Measurements from ENCODE around the gene CEACAM19. TPM values are rescaled to one million over a fixed set of nuclear protein-coding genes. Genes with fewer than 3 reads are reported as not detected.

Gene CEACAM19
- total and polyA plus RNA-seq, 2 of the 13 experiments (the other 11 are each of a cell fraction or from before 2014, with no cell fraction given): 1.3 to 4.0 TPM

GRCh38 chr19:44643605-44644401 is 27.5 kb upstream of the CEACAM19 start, which contains the start of gene PVR (continued):
- TF ChIP-seq HNF4G (IDR thresholded peaks at IDR 0.05; ENCODE audit: borderline replicate concordance, low read depth, low read length) (no peak), HNF4G (CRISPR knock-in tag; IDR thresholded peaks at IDR 0.05; ENCODE audit: borderline replicate concordance, low read depth) (0 out of 2 replicates have a peak, but pooled peaks have one; percentile 42), SRY (CRISPR knock-in tag; IDR thresholded peaks at IDR 0.05) (no peak; the same call in 1 of the 2 replicates), ZNF629 (CRISPR knock-in tag; conservative IDR thresholded peaks at IDR 0.05) (peak; percentile 80), ZNF17 (CRISPR knock-in tag; IDR thresholded peaks at IDR 0.05) (no peak), SMYD3 (CRISPR knock-in tag; IDR thresholded peaks at IDR 0.05) (peak; percentile 89; the same call in 1 of the 2 replicates), HCFC1 (IDR thresholded peaks at IDR 0.05; ENCODE audit: low read depth, low read length) (no peak), CHCHD3 (CRISPR knock-in tag; IDR thresholded peaks at IDR 0.05) (no peak), HNRNPL (IDR thresholded peaks at IDR 0.05; ENCODE audit: low read depth, low read length) (peak; percentile 63), ZKSCAN1 (IDR thresholded peaks at IDR 0.05; ENCODE audit: low read length) (no peak), SIN3A (IDR thresholded peaks at IDR 0.05; ENCODE audit: borderline replicate concordance, low read depth, low read length) (0 out of 2 replicates have a peak, but pooled peaks have one; percentile 51), NCOA2 (CRISPR knock-in tag; IDR thresholded peaks at IDR 0.05) (no peak), NPAS2 (CRISPR knock-in tag; IDR thresholded peaks at IDR 0.05; ENCODE audit: borderline replicate concordance) (no peak), ZNF296 (CRISPR knock-in tag; conservative IDR thresholded peaks at IDR 0.05) (no peak; the same call in 1 of the 2 replicates), ZNF660 (CRISPR knock-in tag; IDR thresholded peaks at IDR 0.05; ENCODE audit: borderline replicate concordance, low read depth) (no peak), ZMAT3 (CRISPR knock-in tag; conservative IDR thresholded peaks at IDR 0.05) (0 out of 2 replicates have a peak, but pooled peaks have one; percentile 44), ZNF556 (CRISPR knock-in tag; IDR thresholded peaks at IDR 0.05; ENCODE audit: borderline replicate concordance) (no peak), KDM6A (CRISPR knock-in tag; IDR thresholded peaks at IDR 0.05; ENCODE audit: low read depth) (no peak), SKI (IDR thresholded peaks at IDR 0.05; ENCODE audit: partially characterized antibody) (peak; percentile 65), ZNF414 (CRISPR knock-in tag; IDR thresholded peaks at IDR 0.05) (no peak)
- TF ChIP-seq, protein P1, sequence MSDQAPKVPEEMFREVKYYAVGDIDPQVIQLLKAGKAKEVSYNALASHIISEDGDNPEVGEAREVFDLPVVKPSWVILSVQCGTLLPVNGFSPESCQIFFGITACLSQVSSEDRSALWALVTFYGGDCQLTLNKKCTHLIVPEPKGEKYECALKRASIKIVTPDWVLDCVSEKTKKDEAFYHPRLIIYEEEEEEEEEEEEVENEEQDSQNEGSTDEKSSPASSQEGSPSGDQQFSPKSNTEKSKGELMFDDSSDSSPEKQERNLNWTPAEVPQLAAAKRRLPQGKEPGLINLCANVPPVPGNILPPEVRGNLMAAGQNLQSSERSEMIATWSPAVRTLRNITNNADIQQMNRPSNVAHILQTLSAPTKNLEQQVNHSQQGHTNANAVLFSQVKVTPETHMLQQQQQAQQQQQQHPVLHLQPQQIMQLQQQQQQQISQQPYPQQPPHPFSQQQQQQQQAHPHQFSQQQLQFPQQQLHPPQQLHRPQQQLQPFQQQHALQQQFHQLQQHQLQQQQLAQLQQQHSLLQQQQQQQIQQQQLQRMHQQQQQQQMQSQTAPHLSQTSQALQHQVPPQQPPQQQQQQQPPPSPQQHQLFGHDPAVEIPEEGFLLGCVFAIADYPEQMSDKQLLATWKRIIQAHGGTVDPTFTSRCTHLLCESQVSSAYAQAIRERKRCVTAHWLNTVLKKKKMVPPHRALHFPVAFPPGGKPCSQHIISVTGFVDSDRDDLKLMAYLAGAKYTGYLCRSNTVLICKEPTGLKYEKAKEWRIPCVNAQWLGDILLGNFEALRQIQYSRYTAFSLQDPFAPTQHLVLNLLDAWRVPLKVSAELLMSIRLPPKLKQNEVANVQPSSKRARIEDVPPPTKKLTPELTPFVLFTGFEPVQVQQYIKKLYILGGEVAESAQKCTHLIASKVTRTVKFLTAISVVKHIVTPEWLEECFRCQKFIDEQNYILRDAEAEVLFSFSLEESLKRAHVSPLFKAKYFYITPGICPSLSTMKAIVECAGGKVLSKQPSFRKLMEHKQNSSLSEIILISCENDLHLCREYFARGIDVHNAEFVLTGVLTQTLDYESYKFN (CRISPR knock-in tag; conservative IDR thresholded peaks at IDR 0.05): peak; percentile 47; the same call in 1 of the 2 replicates
- TF ChIP-seq, protein P2, sequence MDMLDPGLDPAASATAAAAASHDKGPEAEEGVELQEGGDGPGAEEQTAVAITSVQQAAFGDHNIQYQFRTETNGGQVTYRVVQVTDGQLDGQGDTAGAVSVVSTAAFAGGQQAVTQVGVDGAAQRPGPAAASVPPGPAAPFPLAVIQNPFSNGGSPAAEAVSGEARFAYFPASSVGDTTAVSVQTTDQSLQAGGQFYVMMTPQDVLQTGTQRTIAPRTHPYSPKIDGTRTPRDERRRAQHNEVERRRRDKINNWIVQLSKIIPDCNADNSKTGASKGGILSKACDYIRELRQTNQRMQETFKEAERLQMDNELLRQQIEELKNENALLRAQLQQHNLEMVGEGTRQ (IDR thresholded peaks at IDR 0.05; ENCODE audit: low read depth, low read length): no peak
- TF ChIP-seq, protein P2 (CRISPR knock-in tag; IDR thresholded peaks at IDR 0.05; ENCODE audit: borderline replicate concordance): no peak; the same call in 1 of the 2 replicates
- TF ChIP-seq, protein P3, sequence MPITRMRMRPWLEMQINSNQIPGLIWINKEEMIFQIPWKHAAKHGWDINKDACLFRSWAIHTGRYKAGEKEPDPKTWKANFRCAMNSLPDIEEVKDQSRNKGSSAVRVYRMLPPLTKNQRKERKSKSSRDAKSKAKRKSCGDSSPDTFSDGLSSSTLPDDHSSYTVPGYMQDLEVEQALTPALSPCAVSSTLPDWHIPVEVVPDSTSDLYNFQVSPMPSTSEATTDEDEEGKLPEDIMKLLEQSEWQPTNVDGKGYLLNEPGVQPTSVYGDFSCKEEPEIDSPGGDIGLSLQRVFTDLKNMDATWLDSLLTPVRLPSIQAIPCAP (CRISPR knock-in tag; IDR thresholded peaks at IDR 0.05; ENCODE audit: low read depth): no peak
